ENCODE measurements around the gene FOXC1. TPM values are rescaled to one million over a fixed set of nuclear protein-coding genes. Genes with fewer than 3 reads are reported as not detected.

The FOXC1 gene
- total and polyA plus RNA-seq, 9 of the 15 experiments (the other 6 are each of a cell fraction or from before 2014, with no cell fraction given) = not detected

GRCh38 chr6:1580585-1580984 is 29.1 kb upstream of the FOXC1 start:
- H3K9me1 ChIP-seq (ENCODE audit: control insufficient read depth, insufficient read depth, low read length) = no peaks in the 10 kb centered on the region
- intact Hi-C loops (cut with micrococcal nuclease) (no loop called here), in situ Hi-C loops (cut with MboI) (no loop called here)
- H3K4me1 ChIP-seq (replicated peaks in 1 of 2; ENCODE audit: control insufficient read depth in 2 of 2, insufficient read depth in 2 of 2, low read length in 2 of 2) = no peaks in the 10 kb centered on the region
- no peak overlapping the region for H3K4me3 ChIP-seq
- H3K27me3 ChIP-seq (ENCODE audit: control insufficient read depth in 2 of 2, insufficient read depth in 2 of 2, low read length in 2 of 2) = peaks cover 41 to 73% of the 10 kb centered on the region in 2 experiments
- POLR2A ChIA-PET = interaction anchor here (0.6 kb wide), 1 partner anchor 363 kb away, joined by 3 read pairs; no protein-coding TSS in a partner anchor
- TF ChIP-seq, protein P1, sequence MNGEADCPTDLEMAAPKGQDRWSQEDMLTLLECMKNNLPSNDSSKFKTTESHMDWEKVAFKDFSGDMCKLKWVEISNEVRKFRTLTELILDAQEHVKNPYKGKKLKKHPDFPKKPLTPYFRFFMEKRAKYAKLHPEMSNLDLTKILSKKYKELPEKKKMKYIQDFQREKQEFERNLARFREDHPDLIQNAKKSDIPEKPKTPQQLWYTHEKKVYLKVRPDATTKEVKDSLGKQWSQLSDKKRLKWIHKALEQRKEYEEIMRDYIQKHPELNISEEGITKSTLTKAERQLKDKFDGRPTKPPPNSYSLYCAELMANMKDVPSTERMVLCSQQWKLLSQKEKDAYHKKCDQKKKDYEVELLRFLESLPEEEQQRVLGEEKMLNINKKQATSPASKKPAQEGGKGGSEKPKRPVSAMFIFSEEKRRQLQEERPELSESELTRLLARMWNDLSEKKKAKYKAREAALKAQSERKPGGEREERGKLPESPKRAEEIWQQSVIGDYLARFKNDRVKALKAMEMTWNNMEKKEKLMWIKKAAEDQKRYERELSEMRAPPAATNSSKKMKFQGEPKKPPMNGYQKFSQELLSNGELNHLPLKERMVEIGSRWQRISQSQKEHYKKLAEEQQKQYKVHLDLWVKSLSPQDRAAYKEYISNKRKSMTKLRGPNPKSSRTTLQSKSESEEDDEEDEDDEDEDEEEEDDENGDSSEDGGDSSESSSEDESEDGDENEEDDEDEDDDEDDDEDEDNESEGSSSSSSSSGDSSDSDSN (IDR thresholded peaks at IDR 0.05; ENCODE audit: borderline replicate concordance in 1 of 2, low read depth in 2 of 2, low read length in 2 of 2) = no peak
- no peak for TF ChIP-seq ZNF165 (CRISPR knock-in tag; IDR thresholded peaks at IDR 0.05; ENCODE audit: borderline replicate concordance)
- no peak for TF ChIP-seq ZNF655 (CRISPR knock-in tag; IDR thresholded peaks at IDR 0.05)
- TF ChIP-seq PPARD (CRISPR knock-in tag; IDR thresholded peaks at IDR 0.05) = no peak
- no peak for TF ChIP-seq FOXM1 (IDR thresholded peaks at IDR 0.05; ENCODE audit: low read depth)
- TF ChIP-seq FOXM1 (CRISPR knock-in tag; IDR thresholded peaks at IDR 0.05; ENCODE audit: low read depth) = no peak
- TF ChIP-seq ARID3B (CRISPR knock-in tag; IDR thresholded peaks at IDR 0.05; ENCODE audit: borderline replicate concordance) = no peak
- TF ChIP-seq PATZ1 (CRISPR knock-in tag; IDR thresholded peaks at IDR 0.05; ENCODE audit: borderline replicate concordance) = no peak
- TF ChIP-seq, protein P2, sequence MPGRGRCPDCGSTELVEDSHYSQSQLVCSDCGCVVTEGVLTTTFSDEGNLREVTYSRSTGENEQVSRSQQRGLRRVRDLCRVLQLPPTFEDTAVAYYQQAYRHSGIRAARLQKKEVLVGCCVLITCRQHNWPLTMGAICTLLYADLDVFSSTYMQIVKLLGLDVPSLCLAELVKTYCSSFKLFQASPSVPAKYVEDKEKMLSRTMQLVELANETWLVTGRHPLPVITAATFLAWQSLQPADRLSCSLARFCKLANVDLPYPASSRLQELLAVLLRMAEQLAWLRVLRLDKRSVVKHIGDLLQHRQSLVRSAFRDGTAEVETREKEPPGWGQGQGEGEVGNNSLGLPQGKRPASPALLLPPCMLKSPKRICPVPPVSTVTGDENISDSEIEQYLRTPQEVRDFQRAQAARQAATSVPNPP (IDR thresholded peaks at IDR 0.05; ENCODE audit: borderline replicate concordance, insufficient read depth, insufficient read length) = no peak
- TF ChIP-seq SREBF1 (IDR thresholded peaks at IDR 0.05; ENCODE audit: borderline replicate concordance, low read depth, low read length) = no peak
- TF ChIP-seq, protein P3, sequence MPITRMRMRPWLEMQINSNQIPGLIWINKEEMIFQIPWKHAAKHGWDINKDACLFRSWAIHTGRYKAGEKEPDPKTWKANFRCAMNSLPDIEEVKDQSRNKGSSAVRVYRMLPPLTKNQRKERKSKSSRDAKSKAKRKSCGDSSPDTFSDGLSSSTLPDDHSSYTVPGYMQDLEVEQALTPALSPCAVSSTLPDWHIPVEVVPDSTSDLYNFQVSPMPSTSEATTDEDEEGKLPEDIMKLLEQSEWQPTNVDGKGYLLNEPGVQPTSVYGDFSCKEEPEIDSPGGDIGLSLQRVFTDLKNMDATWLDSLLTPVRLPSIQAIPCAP (CRISPR knock-in tag; IDR thresholded peaks at IDR 0.05; ENCODE audit: borderline replicate concordance) = no peak
- no peaks in the 10 kb centered on the region for H3K36me3 ChIP-seq (ENCODE audit: control insufficient read depth, insufficient read depth, low read length)
- H3K27ac ChIP-seq (ENCODE audit: extremely low read depth, low read depth, low read length) = no peak overlapping the region
- no peaks in the 10 kb centered on the region for H4K20me1 ChIP-seq (replicated peaks; ENCODE audit: control insufficient read depth, insufficient read depth, low read length)
- no peak overlapping the region for H3K9ac ChIP-seq (ENCODE audit: insufficient read depth in 1 of 2, low read depth in 2 of 2, low read length in 2 of 2)
- under 1% methylated on average over 9 of the region's 9 CpGs for WGBS (ENCODE audit: insufficient coverage, low coverage, missing lambda C conversion rate)
- no peaks in the 10 kb centered on the region for H3K79me2 ChIP-seq (ENCODE audit: control insufficient read depth, insufficient read depth, low read length)
- ATAC-seq (no peak), FAIRE-seq (no peak), DNase-seq (ENCODE audit: extremely low read depth in 1 of 4, low spot score in 3 of 4) (no peak)
- no TSS peak for BruUV-seq (replicated peaks)
- H3K4me2 ChIP-seq (ENCODE audit: insufficient read depth, low read length) = no peak overlapping the region
- no peak overlapping the region for H2AFZ ChIP-seq (ENCODE audit: low read depth, low read length)
- no peaks in the 10 kb centered on the region for H3K9me3 ChIP-seq (replicated peaks; ENCODE audit: control insufficient read depth, insufficient read depth, low read depth, low read length)
- CTCF ChIA-PET (ENCODE audit: low intra/inter-chr PET ratio) = no interaction called here

Measured in K562 (cell line).